Heart right ventricle (tissue), 16 donors: ENCODE measurements around the gene PPP6R3. TPM values are rescaled to one million over a fixed set of nuclear protein-coding genes. Genes with fewer than 3 reads are reported as not detected.
A peak's percentile ranks its signal among the peaks of the same experiment; 100 is the strongest.
"Not testable (repeated sequence)": the region's sequence is repeated elsewhere in the genome, so short reads cannot be mapped to it uniquely, and the experiment has no call there.

Source experiments
- ATAC-seq, 8 donors: fragments of 200-7000 bp; cut with Tn5 transposase; one replicate each; pipeline ENCODE4 v1.9.1; 2020; ENCODE audit warnings: mild to moderate bottlenecking in 8 of 8, moderate library complexity in 8 of 8, moderate number of reproducible peaks in 1 of 8
- DNase-seq, 2 donors: peaks; one replicate each; pipeline ENCODE4 v3.0.0-alpha.2; 2020
- H3K27ac ChIP-seq, 10 donors: fragments of 200-600 bp; sonication (generic) in 2 of 10; one replicate each; pipeline versions ENCODE4 v1.5.0 to v1.8.0; 2020 to 2022; ENCODE audit warnings: mild to moderate bottlenecking in 3 of 10
- H3K27me3 ChIP-seq, 7 donors: fragments of 200-600 bp; one replicate each; pipeline ENCODE4 v1.8.0; 2021 to 2022; ENCODE audit warnings: mild to moderate bottlenecking in 2 of 7
- H3K36me3 ChIP-seq, 9 donors: fragments of 200-600 bp; sonication (generic) in 1 of 9; one replicate each; pipeline versions ENCODE4 v1.5.0 to v1.8.0; 2020 to 2022; ENCODE audit warnings: mild to moderate bottlenecking in 2 of 9
- H3K4me1 ChIP-seq, 9 donors: fragments of 200-600 bp; sonication (generic) in 1 of 9; one replicate each; pipeline versions ENCODE4 v1.5.0 to v1.8.0; 2020 to 2022; ENCODE audit warnings: mild to moderate bottlenecking in 4 of 9
- H3K4me3 ChIP-seq, 10 donors: fragments of 200-600 bp; sonication (generic) in 2 of 10; one replicate each; pipeline versions ENCODE4 v1.5.0 to v1.8.0; 2020 to 2022; ENCODE audit warnings: mild to moderate bottlenecking in 7 of 10, moderate library complexity in 2 of 10
- H3K9me3 ChIP-seq, 11 donors: fragments of 200-600 bp in 10 of 11; sonication (generic) in 2 of 11; one replicate each; pipeline versions ENCODE4 v1.5.0 to v1.8.0; 2013 to 2022; ENCODE audit warnings: mild to moderate bottlenecking in 2 of 11, control low read depth in 1 of 11, moderate library complexity in 1 of 11
- CTCF ChIP-seq, 9 donors: fragments of 200-600 bp; sonication (generic) in 2 of 9; IDR thresholded peaks; one replicate each; pipeline versions ENCODE4 v1.5.0 to v1.8.0; 2021 to 2022; ENCODE audit warnings: antibody characterized with exemption in 9 of 9, mild to moderate bottlenecking in 5 of 9, moderate library complexity in 1 of 9
- WGBS, 2 donors: extraction: QIAGEN DNeasy Blood & Tissue Kit; methylation state at CpG; one replicate each; pipeline ENCODE4 v1.1.7; 2013; ENCODE audit warnings: inconsistent platforms in 1 of 2; 5-methylcytosine and 5-hydroxymethylcytosine counted together
- intact Hi-C, 10 donors: fragments of 100-400 bp; cut with DNase I; formaldehyde crosslinking; loops; one replicate each; pipeline versions ENCODE4 v1.11.1 to v1.14.2; 2022
- polyA plus RNA-seq, 2 donors: library from polyadenylated mRNA; stranded (reverse); fragments of 200-250 nt; gene quantifications; one replicate each; pipeline ENCODE4 v1.2.3, GENCODE V29; 2013
- total RNA-seq, 10 donors: library from RNA; stranded (reverse); fragmentation: NEBNext Ultra II Directional in 3 of 10; extraction: Animal tissue kit (Norgen Biotek cat#: 25700) in 3 of 10; gene quantifications; one replicate each; pipeline versions ENCODE4 v1.2.1 to v1.2.4, GENCODE V29; 2021 to 2023
- donor health status: Arrhythmogenic right ventricular cardiomyopathy.
- donor health status: ischemic (EF 13 %, LVEDD 7.1; RV severe dilation, severe dysfunction).
- donor health status: healthy with polysubstance abuse.
- donor health status: DM: no; HTN: yes; CAD: no.
- donor health status: DM: no; HTN: no; CAD: no.
- donor health status: ischemic (EF 25% LVEDD 6.9; RV normal size, moderate dysfunction).
- donor health status: ischemic (EF 25% LVEDD 5.7; RV mildly dilated, moderate dysfunction).
- donor health status: healthy.
- donor health status: DM: yes; HTN: yes; CAD: no.
- donor health status: Ischemic cardiomyopathy.
- donor health status: ischemic (EF 35%, LVEDD 5.7; RV mildly dilated, moderate dysfunction).
- donor health status: nonischemic (EF 11% LVEDD 7.7; RV severe dilation, severe dysfunction).
- donor health status: DM: yes; HTN: yes; CAD: no.
- donor health status: PGD.
- donor health status: ischemic (EF 29% LVEDD 5.4; RV normal size, mild dysfunction).
- donor health status: nonischemic (EF 23%, LVEDD 6.1; RV moderate dilation, normal function).

PPP6R3 gene
- total and polyA plus RNA-seq, 12 donors = 18.4 to 98.1 (median 80.8) TPM

GRCh38 chr11:68431984-68432645 is 28.4 kb upstream of the PPP6R3 start:
- Histone ChIP-seq H3K27ac (peak overlapping the region in 3 of 10 donors; percentile 22 to 60 (median 43)), H3K36me3 (peaks cover 0 to 99% (median 26%) of the 10 kb centered on the region in 9 donors), H3K27me3 (no peaks in the 10 kb centered on the region), H3K4me1 (peaks cover 3 to 28% (median 19%) of the 10 kb centered on the region in 9 donors), H3K4me3 (no peak overlapping the region), H3K9me3 (peaks cover 0 to 17% (median 10%) of the 10 kb centered on the region in 11 donors)
- 73 to 74% methylated on average over 24 of the region's 24 CpGs for WGBS, 2 donors
- no peak for TF ChIP-seq CTCF (IDR thresholded peaks at IDR 0.05)
- intact Hi-C loops = no loop called here
- ATAC-seq (peak in 4 of 8 donors; percentile 3 to 17 (median 10)), DNase-seq (no peak)

- no peak overlapping the region for H3K4me3 ChIP-seq
- no peak for TF ChIP-seq CTCF (IDR thresholded peaks at IDR 0.05)
- DNase-seq (peak in 1 of 2 donors; percentile 62), ATAC-seq (peak in 7 of 8 donors; percentile 4 to 81 (median 57))
- H3K27ac ChIP-seq = peak overlapping the region in 4 of 10 donors; percentile 22 to 60 (median 34)
- H3K4me1 ChIP-seq = peaks cover 7 to 35% (median 26%) of the 10 kb centered on the region in 9 donors
- peaks cover 0 to 98% (median 26%) of the 10 kb centered on the region in 9 donors for H3K36me3 ChIP-seq
- 34 to 46% methylated on average over 17 of the region's 17 CpGs for WGBS, 2 donors
- intact Hi-C loops = no loop called here
- no peaks in the 10 kb centered on the region for H3K27me3 ChIP-seq
- H3K9me3 ChIP-seq = peaks cover 0 to 17% (median 10%) of the 10 kb centered on the region in 11 donors
Measured at GRCh38 chr11:68432874-68433273, 27.7 kb upstream of the PPP6R3 start.

- no peak for TF ChIP-seq CTCF (IDR thresholded peaks at IDR 0.05)
- Histone ChIP-seq H3K4me3 (no peak overlapping the region), H3K27ac (no peak overlapping the region), H3K9me3 (peaks cover 0 to 17% (median 10%) of the 10 kb centered on the region in 11 donors), H3K36me3 (peaks cover 0 to 98% (median 28%) of the 10 kb centered on the region in 9 donors), H3K27me3 (no peaks in the 10 kb centered on the region), H3K4me1 (peaks cover 7 to 41% (median 27%) of the 10 kb centered on the region in 9 donors)
- DNase-seq (no peak), ATAC-seq (no peak)
- intact Hi-C loops = no loop called here
- WGBS, 2 donors = 93% methylated on average over 31 of the region's 31 CpGs
Measured at GRCh38 chr11:68433541-68433940, 27.0 kb upstream of the PPP6R3 start.

- H3K27ac ChIP-seq, H3K4me3 ChIP-seq, ATAC-seq, DNase-seq, H3K27me3 ChIP-seq, intact Hi-C loops: not testable (repeated sequence)
- peaks cover 0 to 98% (median 27%) of the 10 kb centered on the region in 9 donors for H3K36me3 ChIP-seq
- WGBS, 2 donors = 90 to 93% methylated on average over 5 of the region's 5 CpGs
- peaks cover 0 to 12% (median 9%) of the 10 kb centered on the region in 11 donors for H3K9me3 ChIP-seq
- peaks cover 7 to 41% (median 27%) of the 10 kb centered on the region in 9 donors for H3K4me1 ChIP-seq
Measured at GRCh38 chr11:68434159-68434558, 26.4 kb upstream of the PPP6R3 start.
